Smooth muscle cell of the brain vasculature (primary cell): ENCODE data around the gene EPB41L1.

Experiments used
- DNase-seq: peaks from one replicate; pipeline ENCODE4 v3.0.0-alpha.2; 2012; ENCODE audit warnings: low read depth, low spot score

EPB41L1 gene

GRCh38 chr20:36279776-36280175, 125.2 kb downstream of the EPB41L1 start:
- DNase-seq = no peak

GRCh38 chr20:36281785-36282380, 127.3 kb downstream of the EPB41L1 start:
- DNase-seq = no peak
